HepG2 (cell line): ENCODE measurements around the gene OBSL1. TPM values are rescaled to one million over a fixed set of nuclear protein-coding genes. Genes with fewer than 3 reads are reported as not detected.

Source experiments
- ATAC-seq: fragments of 200-7000 bp; cut with Tn5 transposase; 3 replicates; pipeline ENCODE4 v1.9.1; 2020; ENCODE audit warnings: mild to moderate bottlenecking, moderate library complexity
- BruUV-seq: library from RNA; stranded (reverse); fragments of 400-500 nt; replicated peaks from 2 replicates; lab custom pipeline; 2021; lab: Mats Ljungman, UMichigan
- CTCF ChIA-PET: fragments of 300-600 bp; formaldehyde crosslinking; extraction: SDS; loops from one replicate; lab custom pipeline; 2021; ENCODE audit warnings: low total read pairs, inconsistent platforms, low intra/inter-chr PET ratio; lab: Yijun Ruan, JAX
- POLR2A ChIA-PET: fragments of 350-600 bp; sonication (Branson Sonifier 250); formaldehyde crosslinking; loops from one replicate; lab custom pipeline; 2020; ENCODE audit warnings: antibody characterized with exemption, inconsistent platforms; lab: Yijun Ruan, JAX
- DNase-seq: peaks from one replicate; pipeline ENCODE4 v3.0.0-alpha.2; 2015; ENCODE audit warnings: low spot score
- FAIRE-seq: peaks from 3 replicates; lab custom pipeline; 2011; peaks lifted over from hg19 to GRCh38; lab: Jason Lieb, UNC
- H2AFZ ChIP-seq: one replicate; pipeline ENCODE4 v1.6.1; 2011; ENCODE audit warnings: low read length, inconsistent platforms
- H3K27ac ChIP-seq: fragments of 300-600 bp; 3 replicates; pipeline ENCODE4 v1.8.0; 2011; ENCODE audit warnings: mixed run types, mild to moderate bottlenecking, mixed read lengths, low read length, inconsistent platforms; ENCODE audit not compliant: insufficient read depth; ENCODE audit errors: extremely low read length
- H3K27me3 ChIP-seq, 2 experiments: fragments of 200-600 bp in 1 of 2; 2 replicates in 1 of 2; 3 replicates in 1 of 2; pipeline versions ENCODE4 v1.6.0 to v1.8.0; 2011; ENCODE audit warnings: low read length in 2 of 2, mild to moderate bottlenecking in 2 of 2, moderate library complexity in 2 of 2, inconsistent platforms in 1 of 2; ENCODE audit not compliant: insufficient read depth in 2 of 2, control insufficient read depth in 1 of 2
- H3K36me3 ChIP-seq, 2 experiments: fragments of 200-600 bp in 1 of 2; replicated peaks in 1 of 2; 2 replicates in 1 of 2; 3 replicates in 1 of 2; pipeline versions ENCODE4 v1.5.1 to v1.8.0; 2011; ENCODE audit warnings: low read length in 2 of 2, inconsistent platforms in 1 of 2; ENCODE audit not compliant: insufficient read depth in 2 of 2, control insufficient read depth in 1 of 2
- H3K4me1 ChIP-seq: 2 replicates; pipeline ENCODE4 v1.5.1; 2012; ENCODE audit warnings: low read length, inconsistent platforms; ENCODE audit not compliant: insufficient read depth
- H3K4me2 ChIP-seq: 2 replicates; pipeline ENCODE4 v1.6.0; 2011; ENCODE audit warnings: low read depth, low read length, inconsistent platforms
- H3K4me3 ChIP-seq, 3 experiments: fragments of 200-600 bp in 1 of 3; sonication (generic), shearing (Covaris generic) in 1 of 3; replicated peaks in 1 of 3; 2 replicates each; pipeline ENCODE4 v1.5.1; 2011 to 2016; ENCODE audit warnings: low read length in 3 of 3, inconsistent platforms in 2 of 3, low read depth in 2 of 3, mild to moderate bottlenecking in 2 of 3, control low read depth in 1 of 3, mixed read lengths in 1 of 3; ENCODE audit not compliant: insufficient read depth in 1 of 3
- H3K79me2 ChIP-seq: one replicate; pipeline ENCODE4 v1.6.1; 2011; ENCODE audit warnings: low read length, inconsistent platforms; ENCODE audit not compliant: insufficient read depth
- H3K9ac ChIP-seq: 2 replicates; pipeline ENCODE4 v1.6.0; 2011; ENCODE audit warnings: mild to moderate bottlenecking, low read depth, low read length, inconsistent platforms; ENCODE audit not compliant: insufficient read depth
- H3K9me3 ChIP-seq: 2 replicates; pipeline ENCODE4 v1.5.1; 2012; ENCODE audit warnings: mild to moderate bottlenecking, low read length
- H4K20me1 ChIP-seq: 2 replicates; pipeline ENCODE4 v1.6.0; 2011; ENCODE audit warnings: inconsistent platforms, mild to moderate bottlenecking, low read length, moderate library complexity; ENCODE audit not compliant: insufficient read depth
- ATF4 ChIP-seq, 2 experiments: fragments of 450-650 bp in 1 of 2; sonication (generic) in 1 of 2; formaldehyde crosslinking; IDR thresholded peaks; 2 replicates each; pipeline versions ENCODE4 v1.5.0 to v1.8.0; 2020 to 2022; ENCODE audit warnings: mild to moderate bottlenecking in 1 of 2, missing genetic modification reagents in 1 of 2
- HNRNPLL ChIP-seq: fragments of 200-400 bp; formaldehyde crosslinking; IDR thresholded peaks from 2 replicates; pipeline ENCODE4 v1.6.1; 2017; ENCODE audit warnings: mild to moderate bottlenecking, low read depth, low read length; ENCODE audit not compliant: poor library complexity, severe bottlenecking
- SAFB2 ChIP-seq: sonication (generic); formaldehyde crosslinking; IDR thresholded peaks from 2 replicates; pipeline ENCODE4 v1.5.1; 2020; ENCODE audit warnings: missing genetic modification reagents, low read depth, mild to moderate bottlenecking, borderline replicate concordance
- ZNF335 ChIP-seq: sonication (generic); formaldehyde crosslinking; IDR thresholded peaks from 2 replicates; pipeline ENCODE4 v1.4.0; 2020; ENCODE audit warnings: missing genetic modification reagents
- ZNF713 ChIP-seq: sonication (generic); formaldehyde crosslinking; IDR thresholded peaks from 2 replicates; pipeline ENCODE4 v1.4.0; 2020; ENCODE audit warnings: mild to moderate bottlenecking, missing genetic modification reagents
- WGBS: methylation state at CpG from one replicate; pipeline ENCODE4 v1.1.6; 2017; ENCODE audit warnings: low lambda C conversion rate; 5-methylcytosine and 5-hydroxymethylcytosine counted together
- in situ Hi-C: cut with HindIII; loops from 2 replicates; pipeline ENCODE4 v1.10.0; 2017; ENCODE audit warnings: low pct_unique_long_range_greater_than_20kb; ENCODE audit not compliant: extremely low pct_ligation_motif_present
- intact Hi-C: fragments of 100-400 bp; cut with micrococcal nuclease; formaldehyde crosslinking; loops from one replicate; pipeline ENCODE4 v1.10.0; 2022; ENCODE audit not compliant: unreplicated experiment
- polyA plus RNA-seq, 8 experiments: library from polyadenylated mRNA; depleted of rRNA in 3 of 8; stranded (reverse) in 7 of 8; unstranded in 1 of 8; fragments of >200 nt; fragmentation: Illumina TruSeq in 4 of 8; extraction: Trizol in 4 of 8; gene quantifications; 2 replicates each; pipeline versions ENCODE4 v1.2.1 to v1.2.3, GENCODE V29; 2011 to 2016; ENCODE audit warnings: low read depth in 4 of 8, missing spikeins in 1 of 8, mixed read lengths in 1 of 8; ENCODE audit not compliant: insufficient read depth in 1 of 8
- total RNA-seq, 5 experiments: library from RNA; depleted of rRNA; stranded (reverse); fragments of >200 nt; fragmentation: Illumina TruSeq; extraction: Trizol; gene quantifications; 2 replicates each; pipeline ENCODE4 v1.2.3, GENCODE V29; 2016; ENCODE audit warnings: low read depth in 1 of 5

The OBSL1 gene
- total and polyA plus RNA-seq, 2 of the 13 experiments (the other 11 are each of a cell fraction or from before 2014, with no cell fraction given) = 86.7 to 218 TPM

- FAIRE-seq (no peak), ATAC-seq (no peak), DNase-seq (no peak)
- Histone ChIP-seq H3K9me3 (no peaks in the 10 kb centered on the region), H3K9ac (no peak overlapping the region), H3K27ac (no peak overlapping the region), H3K4me3 (no peak overlapping the region), H3K79me2 (no peaks in the 10 kb centered on the region), H3K27me3 (peaks cover 30 to 96% of the 10 kb centered on the region in 2 experiments), H3K4me2 (no peak overlapping the region), H4K20me1 (peaks cover 11% of the 10 kb centered on the region; the same call in 1 of the 2 replicates), H3K4me1 (peaks cover 31% of the 10 kb centered on the region; the same call in 1 of the 2 replicates), H2AFZ (no peak overlapping the region), H3K36me3 (no peaks in the 10 kb centered on the region)
- in situ Hi-C loops (no loop called here), intact Hi-C loops (no loop called here)
- no TSS peak for BruUV-seq
- POLR2A ChIA-PET = no interaction called here
- CTCF ChIA-PET = no interaction called here
- TF ChIP-seq ZNF713 (CRISPR knock-in tag) = no peak
- no peak for TF ChIP-seq ATF4 (CRISPR knock-in tag; IDR thresholded peaks at IDR 0.05)
- no peak for TF ChIP-seq SAFB2 (CRISPR knock-in tag)
- 21% methylated on average over 17 of the region's 17 CpGs for WGBS
These were observed 55.3 kb downstream of the OBSL1 start for GRCh38 chr2:219515874-219516629.

- Histone ChIP-seq H3K9ac (no peak overlapping the region), H3K4me2 (no peak overlapping the region), H3K27ac (no peak overlapping the region)
- WGBS = 56% methylated on average over 20 of the region's 21 CpGs
- no TSS peak for BruUV-seq
- POLR2A ChIA-PET = interaction anchor here (0.9 kb wide), 1 partner anchor 16 kb away, joined by 4 read pairs; the partner anchor contains the start of gene GMPPA
- no peak for DNase-seq
- TF ChIP-seq HNRNPLL (peak; percentile 10), ZNF335 (CRISPR knock-in tag) (no peak)
- TF ChIP-seq, all 625 proteins: peak for 1
- intact Hi-C loops = no loop called here
- H3K4me1 ChIP-seq = peaks cover 40% of the 10 kb centered on the region
- FAIRE-seq = no peak
- H4K20me1 ChIP-seq = peaks cover 11% of the 10 kb centered on the region; the same call in 1 of the 2 replicates
- peaks cover 25 to 86% of the 10 kb centered on the region in 2 experiments for H3K27me3 ChIP-seq
- no peak overlapping the region for H2AFZ ChIP-seq
- H3K4me3 ChIP-seq = no peak overlapping the region
- no peaks in the 10 kb centered on the region for H3K9me3 ChIP-seq
- no peak for ATAC-seq
- H3K36me3 ChIP-seq = no peaks in the 10 kb centered on the region
- no peaks in the 10 kb centered on the region for H3K79me2 ChIP-seq
- in situ Hi-C loops = no loop called here
- CTCF ChIA-PET = no interaction called here
These were observed 56.5 kb downstream of the OBSL1 start for GRCh38 chr2:219514836-219515235.
